HG03025 (cell line): ENCODE data around the gene NHLRC4.

Experiments
- ATAC-seq: cut with Tn5 transposase; IDR thresholded peaks from one replicate; pipeline ENCODE4 v1.9.1; 2021; ENCODE audit warnings: mild to moderate bottlenecking, moderate library complexity; ENCODE audit not compliant: unreplicated experiment, low FRiP score

NHLRC4 gene

GRCh38 chr16:564690-565418 lies 2.0 kb upstream of the NHLRC4 start:
- no peak for ATAC-seq

- ATAC-seq: no peak
Measured at GRCh38 chr16:565419-566330, 1.1 kb upstream of the NHLRC4 start.

GRCh38 chr16:567373-568256 lies 810 bp downstream of the NHLRC4 start:
- no peak for ATAC-seq

- ATAC-seq: no peak
Measured at GRCh38 chr16:568401-569258, 1.8 kb downstream of the NHLRC4 start.

GRCh38 chr16:569445-570254 lies 2.8 kb downstream of the NHLRC4 start, which contains the start of gene PIGQ:
Gene PIGQ (plus strand): TSS chr16:569968. CDS start chr16:574075, 4,107 bp downstream.
- ATAC-seq: no peak

- no peak for ATAC-seq
Measured at GRCh38 chr16:572865-573650, 6.3 kb downstream of the NHLRC4 start.

- no peak for ATAC-seq
Measured at GRCh38 chr16:574021-574760, 7.4 kb downstream of the NHLRC4 start.

GRCh38 chr16:575354-576196 lies 8.8 kb downstream of the NHLRC4 start:
- no peak for ATAC-seq

- no peak for ATAC-seq
Measured at GRCh38 chr16:576197-576822, 9.5 kb downstream of the NHLRC4 start.

GRCh38 chr16:576823-577201 lies 10.0 kb downstream of the NHLRC4 start:
- ATAC-seq: no peak

- no peak for ATAC-seq
Measured at GRCh38 chr16:577796-578195, 11.0 kb downstream of the NHLRC4 start.

GRCh38 chr16:578232-578869 lies 11.5 kb downstream of the NHLRC4 start:
- ATAC-seq: no peak

GRCh38 chr16:578870-579405 lies 12.1 kb downstream of the NHLRC4 start:
- ATAC-seq: no peak

GRCh38 chr16:580141-580945 lies 13.5 kb downstream of the NHLRC4 start:
- ATAC-seq: no peak
